T-helper 1 cell treated with Interleukin-12 subunit alpha and Interleukin-12 subunit beta and Interleukin-4 antibody, amounts not matched to agents 30 μg/mL and 1 μg/mL, for 36 hours (primary cell): Measurements from ENCODE around the gene PGAP3.
"Not testable (repeated sequence)": the region's sequence is repeated elsewhere in the genome, so short reads cannot be mapped to it uniquely, and the experiment has no call there.

Experiments
- H3K27ac Mint-ChIP-seq: one replicate; pipeline ENCODE4 v1.8.0; 2021; ENCODE audit warnings: mild to moderate bottlenecking, mixed read lengths
- H3K27me3 Mint-ChIP-seq: one replicate; pipeline ENCODE4 v1.8.0; 2021; ENCODE audit warnings: low read depth, mixed read lengths
- H3K36me3 Mint-ChIP-seq: one replicate; pipeline ENCODE4 v1.8.0; 2021; ENCODE audit warnings: low read depth, mixed read lengths
- H3K4me1 Mint-ChIP-seq: one replicate; pipeline ENCODE4 v1.8.0; 2021; ENCODE audit warnings: low read depth, mixed read lengths
- H3K4me3 Mint-ChIP-seq: one replicate; pipeline ENCODE4 v1.8.0; 2021; ENCODE audit warnings: mild to moderate bottlenecking, moderate library complexity, mixed read lengths
- H3K9me3 Mint-ChIP-seq: one replicate; pipeline ENCODE4 v1.8.0; 2021; ENCODE audit warnings: mixed read lengths

Gene PGAP3

GRCh38 chr17:39687546-39688474, at the start of gene PGAP3:
Gene PGAP3, minus strand, starts transcription at chr17:39688057. Its CDS starts 43 bp downstream, at chr17:39688014.
- Mint-ChIP-seq H3K27ac (peak within 1 kb of the TSS; percentile 95), H3K4me3 (peak within 1 kb of the TSS; percentile 86), H3K9me3 (peaks cover 7% of the 10 kb centered on the region), H3K27me3 (no peaks in the 10 kb centered on the region), H3K36me3 (peaks cover 24% of the 10 kb centered on the region), H3K4me1 (peaks cover 21% of the 10 kb centered on the region)

GRCh38 chr17:39737206-39737759, 49.4 kb upstream of the PGAP3 start:
- H3K36me3 Mint-ChIP-seq, result no peaks in the 10 kb centered on the region
- H3K27me3 Mint-ChIP-seq, result peaks cover 25% of the 10 kb centered on the region
- no peaks in the 10 kb centered on the region for H3K9me3 Mint-ChIP-seq
- no peak overlapping the region for H3K4me3 Mint-ChIP-seq
- no peak overlapping the region for H3K27ac Mint-ChIP-seq
- H3K4me1 Mint-ChIP-seq, result peaks cover 25% of the 10 kb centered on the region

- Mint-ChIP-seq H3K36me3 (no peaks in the 10 kb centered on the region), H3K4me3 (no peak overlapping the region), H3K4me1 (peaks cover 25% of the 10 kb centered on the region), H3K27ac (no peak overlapping the region), H3K27me3 (peaks cover 25% of the 10 kb centered on the region), H3K9me3 (no peaks in the 10 kb centered on the region)
Observed at GRCh38 chr17:39736319-39737165, 48.7 kb upstream of the PGAP3 start.

- Mint-ChIP-seq H3K36me3 (no peaks in the 10 kb centered on the region), H3K27ac (no peak overlapping the region)
Observed at GRCh38 chr17:39735882-39736281, 48.0 kb upstream of the PGAP3 start.

GRCh38 chr17:39732586-39732985, 44.7 kb upstream of the PGAP3 start:
- peaks cover 21% of the 10 kb centered on the region for H3K27me3 Mint-ChIP-seq
- peaks cover 9% of the 10 kb centered on the region for H3K36me3 Mint-ChIP-seq
- peak overlapping the region; percentile 12 for H3K4me3 Mint-ChIP-seq
- H3K9me3 Mint-ChIP-seq, result no peaks in the 10 kb centered on the region
- H3K27ac Mint-ChIP-seq, result peak overlapping the region; percentile 11
- peaks cover 16% of the 10 kb centered on the region for H3K4me1 Mint-ChIP-seq

More at GRCh38 chr17:39735882-39736281, 48.0 kb upstream of the PGAP3 start:
- Mint-ChIP-seq H3K4me3 (no peak overlapping the region), H3K27me3 (peaks cover 25% of the 10 kb centered on the region), H3K9me3 (no peaks in the 10 kb centered on the region), H3K4me1 (peaks cover 23% of the 10 kb centered on the region)

GRCh38 chr17:39730095-39730921, 42.5 kb upstream of the PGAP3 start, which contains the start of gene MIEN1:
Gene MIEN1, minus strand, starts transcription at chr17:39730532. Its CDS starts 37 bp downstream, at chr17:39730495.
- Mint-ChIP-seq H3K27ac (peak within 1 kb of the TSS; percentile 92), H3K27me3 (peaks cover 7% of the 10 kb centered on the region), H3K4me1 (peaks cover 12% of the 10 kb centered on the region), H3K36me3 (peaks cover 9% of the 10 kb centered on the region), H3K4me3 (peak within 1 kb of the TSS; percentile 94), H3K9me3 (no peaks in the 10 kb centered on the region)

- Mint-ChIP-seq H3K4me1 (peaks cover 12% of the 10 kb centered on the region), H3K36me3 (peaks cover 9% of the 10 kb centered on the region), H3K9me3 (no peaks in the 10 kb centered on the region), H3K27me3 (peaks cover 7% of the 10 kb centered on the region), H3K4me3 (peak overlapping the region; percentile 94), H3K27ac (peak overlapping the region; percentile 92)
Observed at GRCh38 chr17:39729280-39729851, 41.5 kb upstream of the PGAP3 start.

GRCh38 chr17:39727556-39727955, 39.7 kb upstream of the PGAP3 start:
- Mint-ChIP-seq H3K4me1 (peaks cover 12% of the 10 kb centered on the region), H3K9me3 (no peaks in the 10 kb centered on the region), H3K27me3 (peaks cover 3% of the 10 kb centered on the region), H3K27ac (no peak overlapping the region), H3K36me3 (peaks cover 9% of the 10 kb centered on the region), H3K4me3 (no peak overlapping the region)

GRCh38 chr17:39726617-39727016, 38.8 kb upstream of the PGAP3 start:
- H3K9me3 Mint-ChIP-seq, result no peaks in the 10 kb centered on the region
- H3K27me3 Mint-ChIP-seq, result no peaks in the 10 kb centered on the region
- peaks cover 9% of the 10 kb centered on the region for H3K36me3 Mint-ChIP-seq
- no peak overlapping the region for H3K4me3 Mint-ChIP-seq
- peaks cover 12% of the 10 kb centered on the region for H3K4me1 Mint-ChIP-seq
- H3K27ac Mint-ChIP-seq, result no peak overlapping the region

- H3K4me3 Mint-ChIP-seq, H3K27ac Mint-ChIP-seq, H3K9me3 Mint-ChIP-seq, H3K36me3 Mint-ChIP-seq, H3K27me3 Mint-ChIP-seq: not testable (repeated sequence)
- peaks cover 12% of the 10 kb centered on the region for H3K4me1 Mint-ChIP-seq
Observed at GRCh38 chr17:39725923-39726322, 38.1 kb upstream of the PGAP3 start.

GRCh38 chr17:39724731-39725130, 36.9 kb upstream of the PGAP3 start:
- no peaks in the 10 kb centered on the region for H3K9me3 Mint-ChIP-seq
- H3K27ac Mint-ChIP-seq, result no peak overlapping the region
- no peak overlapping the region for H3K4me3 Mint-ChIP-seq
- H3K27me3 Mint-ChIP-seq, result no peaks in the 10 kb centered on the region
- peaks cover 8% of the 10 kb centered on the region for H3K4me1 Mint-ChIP-seq
- H3K36me3 Mint-ChIP-seq, result peaks cover 5% of the 10 kb centered on the region

- no peaks in the 10 kb centered on the region for H3K4me1 Mint-ChIP-seq
- no peaks in the 10 kb centered on the region for H3K9me3 Mint-ChIP-seq
- H3K36me3 Mint-ChIP-seq, result peaks cover under 1% of the 10 kb centered on the region
- no peak overlapping the region for H3K27ac Mint-ChIP-seq
- no peak overlapping the region for H3K4me3 Mint-ChIP-seq
- H3K27me3 Mint-ChIP-seq, result no peaks in the 10 kb centered on the region
Observed at GRCh38 chr17:39722965-39723848, 35.4 kb upstream of the PGAP3 start.

GRCh38 chr17:39722104-39722503, 34.2 kb upstream of the PGAP3 start:
- Mint-ChIP-seq H3K27ac (no peak overlapping the region), H3K4me3 (no peak overlapping the region), H3K36me3 (no peaks in the 10 kb centered on the region), H3K9me3 (no peaks in the 10 kb centered on the region), H3K27me3 (no peaks in the 10 kb centered on the region), H3K4me1 (no peaks in the 10 kb centered on the region)
